IMR-90 (cell line): Measurements from ENCODE around the gene ATP2A3.

Source experiments
- BHLHE40 ChIP-seq: fragments of 150-350 bp; IDR thresholded peaks from 2 replicates; pipeline ENCODE4 v1.6.1; 2016; ENCODE audit warnings: mild to moderate bottlenecking, low read depth, low read length
- RCOR1 ChIP-seq: IDR thresholded peaks from 2 replicates; pipeline ENCODE4 v1.6.1; 2012; ENCODE audit warnings: mild to moderate bottlenecking, low read length, improper control_type of control experiment; ENCODE audit not compliant: insufficient replicate concordance
- TF ChIP-seq, protein P1 (sequence below): conservative IDR thresholded peaks from 2 replicates; pipeline ENCODE4 v1.5.1; 2012; ENCODE audit warnings: mild to moderate bottlenecking, low read depth, low read length, improper control_type of control experiment

- TF ChIP-seq, protein P1, sequence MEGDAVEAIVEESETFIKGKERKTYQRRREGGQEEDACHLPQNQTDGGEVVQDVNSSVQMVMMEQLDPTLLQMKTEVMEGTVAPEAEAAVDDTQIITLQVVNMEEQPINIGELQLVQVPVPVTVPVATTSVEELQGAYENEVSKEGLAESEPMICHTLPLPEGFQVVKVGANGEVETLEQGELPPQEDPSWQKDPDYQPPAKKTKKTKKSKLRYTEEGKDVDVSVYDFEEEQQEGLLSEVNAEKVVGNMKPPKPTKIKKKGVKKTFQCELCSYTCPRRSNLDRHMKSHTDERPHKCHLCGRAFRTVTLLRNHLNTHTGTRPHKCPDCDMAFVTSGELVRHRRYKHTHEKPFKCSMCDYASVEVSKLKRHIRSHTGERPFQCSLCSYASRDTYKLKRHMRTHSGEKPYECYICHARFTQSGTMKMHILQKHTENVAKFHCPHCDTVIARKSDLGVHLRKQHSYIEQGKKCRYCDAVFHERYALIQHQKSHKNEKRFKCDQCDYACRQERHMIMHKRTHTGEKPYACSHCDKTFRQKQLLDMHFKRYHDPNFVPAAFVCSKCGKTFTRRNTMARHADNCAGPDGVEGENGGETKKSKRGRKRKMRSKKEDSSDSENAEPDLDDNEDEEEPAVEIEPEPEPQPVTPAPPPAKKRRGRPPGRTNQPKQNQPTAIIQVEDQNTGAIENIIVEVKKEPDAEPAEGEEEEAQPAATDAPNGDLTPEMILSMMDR = no peak
- no peak for TF ChIP-seq RCOR1
- no peak for TF ChIP-seq BHLHE40
Measured at GRCh38 chr17:3927628-3928340, 36.5 kb downstream of the ATP2A3 start.
